ENCODE data around the gene SYCN. TPM values are rescaled to one million over a fixed set of nuclear protein-coding genes. Genes with fewer than 3 reads are reported as not detected.

The SYCN gene
- polyA plus RNA-seq, 6 donors from 2014 or later: not detected

DNA sequence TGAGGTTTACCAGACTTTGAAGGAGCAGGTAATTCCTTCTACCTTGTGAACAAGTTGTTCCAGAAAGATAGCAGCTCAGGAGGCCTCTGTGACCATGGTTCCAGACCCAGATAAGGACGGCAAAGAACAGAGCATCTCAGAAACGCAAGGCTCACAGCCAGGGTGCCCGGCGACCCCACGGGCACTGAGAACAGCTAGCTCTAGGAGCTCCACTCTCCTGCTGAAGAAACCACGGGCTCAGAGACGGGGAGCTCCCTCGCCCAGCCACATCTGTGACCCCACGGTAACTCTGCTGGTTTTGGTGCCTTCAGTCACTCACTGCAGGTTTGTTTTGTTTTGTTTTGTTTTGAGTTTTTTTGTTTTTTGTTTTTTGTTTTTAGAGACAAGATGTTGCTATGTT is 23.3 kb downstream of the SYCN start:
- Mint-ChIP-seq H3K9me3 (no peaks in the 10 kb centered on the region), H3K27ac (no peak overlapping the region), H3K27me3 (no peaks in the 10 kb centered on the region), H3K36me3 (peaks cover 3 to 11% of the 10 kb centered on the region in 2 donors), H3K4me1 (peaks cover 0 to 4% (median 0%) of the 10 kb centered on the region in 3 donors), H3K4me3 (no peak overlapping the region)
- ATAC-seq (ENCODE audit: low read depth in 2 of 2): no peak
- DNase-seq: no peak

DNA sequence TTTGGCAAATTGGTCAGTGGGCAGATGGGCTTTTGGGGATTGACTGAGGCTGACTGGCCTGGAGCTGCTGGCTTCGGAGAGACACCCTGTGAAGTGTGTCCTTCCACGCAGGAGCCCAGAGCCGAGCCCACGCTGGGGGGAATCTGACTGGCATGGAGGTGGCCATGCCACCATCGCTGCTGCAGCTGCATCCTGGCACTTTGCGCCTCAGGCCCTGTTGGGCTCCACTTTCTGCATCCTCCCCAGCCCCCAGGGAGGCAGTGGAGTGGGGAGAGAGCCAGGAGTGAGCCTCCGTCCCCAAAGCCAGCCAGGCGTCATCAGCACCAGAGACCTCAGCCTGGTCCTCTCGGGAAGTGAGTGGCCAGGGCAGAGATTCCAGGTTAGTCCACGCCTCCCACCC is 24.3 kb downstream of the SYCN start:
- no peak for ATAC-seq (ENCODE audit: low read depth in 2 of 2)
- DNase-seq: no peak
- H3K4me1 Mint-ChIP-seq: peaks cover 0 to 6% (median 0%) of the 10 kb centered on the region in 3 donors
- no peaks in the 10 kb centered on the region for H3K27me3 Mint-ChIP-seq
- peaks cover 5 to 14% of the 10 kb centered on the region in 2 donors for H3K36me3 Mint-ChIP-seq
- H3K9me3 Mint-ChIP-seq: no peaks in the 10 kb centered on the region
- H3K4me3 Mint-ChIP-seq: no peak overlapping the region
- H3K27ac Mint-ChIP-seq: no peak overlapping the region

DNA sequence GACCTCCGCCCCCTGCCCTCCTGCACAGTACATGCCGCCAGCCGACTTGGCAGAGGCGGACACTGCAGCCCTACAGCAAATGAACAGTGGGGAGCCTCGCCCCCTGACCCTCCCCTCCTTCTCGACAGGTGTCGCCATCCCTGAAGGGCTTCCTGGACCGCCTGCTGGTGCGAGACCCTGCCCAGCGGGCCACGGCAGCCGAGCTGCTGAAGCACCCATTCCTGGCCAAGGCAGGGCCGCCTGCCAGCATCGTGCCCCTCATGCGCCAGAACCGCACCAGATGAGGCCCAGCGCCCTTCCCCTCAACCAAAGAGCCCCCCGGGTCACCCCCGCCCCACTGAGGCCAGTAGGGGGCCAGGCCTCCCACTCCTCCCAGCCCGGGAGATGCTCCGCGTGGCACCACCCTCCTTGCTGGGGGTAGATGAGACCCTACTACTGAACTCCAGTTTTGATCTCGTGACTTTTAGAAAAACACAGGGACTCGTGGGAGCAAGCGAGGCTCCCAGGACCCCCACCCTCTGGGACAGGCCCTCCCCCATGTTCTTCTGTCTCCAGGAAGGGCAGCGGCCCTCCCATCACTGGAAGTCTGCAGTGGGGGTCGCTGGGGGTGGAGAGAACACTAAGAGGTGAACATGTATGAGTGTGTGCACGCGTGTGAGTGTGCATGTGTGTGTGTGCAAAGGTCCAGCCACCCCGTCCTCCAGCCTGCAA is 25.6 kb downstream of the SYCN start:
- peaks cover 5 to 14% of the 10 kb centered on the region in 2 donors for H3K36me3 Mint-ChIP-seq
- H3K27me3 Mint-ChIP-seq: no peaks in the 10 kb centered on the region
- H3K9me3 Mint-ChIP-seq: no peaks in the 10 kb centered on the region
- H3K27ac Mint-ChIP-seq: no peak overlapping the region
- H3K4me3 Mint-ChIP-seq: peak overlapping the region in 1 of 8 donors; percentile 9
- no peak for ATAC-seq (ENCODE audit: low read depth in 2 of 2)
- H3K4me1 Mint-ChIP-seq: peaks cover 0 to 6% (median 0%) of the 10 kb centered on the region in 3 donors
- no peak for DNase-seq

DNA sequence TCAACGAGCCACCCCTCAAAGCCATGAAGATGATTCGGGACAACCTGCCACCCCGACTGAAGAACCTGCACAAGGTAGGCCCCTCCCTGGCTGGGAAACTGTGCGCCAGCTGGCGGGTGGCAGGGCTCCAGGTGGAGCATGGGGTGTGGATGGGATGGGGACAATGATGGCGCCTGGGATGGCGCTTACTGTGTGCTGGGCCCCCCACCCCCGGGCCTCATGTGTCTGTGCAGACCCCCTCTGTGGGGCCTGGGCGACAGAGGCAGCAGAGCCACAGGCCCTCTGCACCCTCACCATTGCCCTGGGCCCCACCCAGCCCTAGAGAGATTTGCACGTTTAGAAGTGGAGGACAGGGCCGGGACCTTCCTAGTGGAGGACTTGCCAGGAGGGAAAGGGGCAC is 26.3 kb downstream of the SYCN start:
- ATAC-seq (ENCODE audit: low read depth in 2 of 2) (no peak), DNase-seq (no peak)

GRCh38 chr19:39177110-39177699 is 26.9 kb downstream of the SYCN start:
- H3K4me1 Mint-ChIP-seq: peaks cover 0 to 6% (median 0%) of the 10 kb centered on the region in 3 donors
- H3K27me3 Mint-ChIP-seq: no peaks in the 10 kb centered on the region
- peak overlapping the region in 1 of 8 donors; percentile 52 for H3K4me3 Mint-ChIP-seq
- peaks cover 5 to 14% of the 10 kb centered on the region in 2 donors for H3K36me3 Mint-ChIP-seq
- ATAC-seq (ENCODE audit: low read depth in 2 of 2) (no peak), DNase-seq (no peak)
- no peak overlapping the region for H3K27ac Mint-ChIP-seq
- no peaks in the 10 kb centered on the region for H3K9me3 Mint-ChIP-seq

More for the DNA sequence above, 26.3 kb downstream of the SYCN start:
- Mint-ChIP-seq H3K4me3 (no peak overlapping the region), H3K36me3 (peaks cover 5 to 14% of the 10 kb centered on the region in 2 donors), H3K4me1 (peaks cover 0 to 6% (median 0%) of the 10 kb centered on the region in 3 donors), H3K27me3 (no peaks in the 10 kb centered on the region), H3K9me3 (no peaks in the 10 kb centered on the region), H3K27ac (no peak overlapping the region)

DNA sequence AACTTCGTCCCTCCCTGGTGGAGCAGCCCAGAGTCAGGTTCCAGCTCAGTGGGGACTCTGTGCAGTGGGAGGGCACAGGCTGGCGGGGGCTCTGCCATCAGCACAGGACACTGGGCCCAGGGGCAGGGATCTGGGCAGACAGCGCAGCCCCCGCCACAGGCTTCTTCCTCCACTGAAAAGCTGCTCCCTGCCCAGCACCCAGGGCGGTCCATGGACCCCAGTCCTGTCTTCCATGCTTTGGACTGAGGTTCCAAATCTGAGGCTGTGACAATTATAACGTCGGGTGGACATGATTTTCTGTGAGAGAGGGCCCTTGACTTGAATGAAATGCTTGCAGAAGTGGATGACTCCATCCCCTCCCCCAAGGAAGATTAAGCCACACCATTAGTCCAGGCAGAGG is 28.5 kb downstream of the SYCN start:
- no peak overlapping the region for H3K27ac Mint-ChIP-seq
- no peak overlapping the region for H3K4me3 Mint-ChIP-seq
- ATAC-seq (ENCODE audit: low read depth in 2 of 2) (no peak), DNase-seq (no peak)
- H3K36me3 Mint-ChIP-seq: peaks cover 5 to 14% of the 10 kb centered on the region in 2 donors
- H3K9me3 Mint-ChIP-seq: no peaks in the 10 kb centered on the region
- no peaks in the 10 kb centered on the region for H3K27me3 Mint-ChIP-seq
- peaks cover 0 to 6% (median 0%) of the 10 kb centered on the region in 3 donors for H3K4me1 Mint-ChIP-seq

- Mint-ChIP-seq H3K27me3 (no peaks in the 10 kb centered on the region), H3K4me3 (no peak overlapping the region), H3K9me3 (no peaks in the 10 kb centered on the region), H3K4me1 (peaks cover 0 to 6% (median 0%) of the 10 kb centered on the region in 3 donors), H3K36me3 (peaks cover 5 to 14% of the 10 kb centered on the region in 2 donors), H3K27ac (peak overlapping the region in 1 of 6 donors; percentile 77)
- no peak for DNase-seq
- ATAC-seq (ENCODE audit: low read depth in 2 of 2): no peak
These were observed 29.2 kb downstream of the SYCN start for GRCh38 chr19:39174558-39175544.

GRCh38 chr19:39174142-39174541 is 29.9 kb downstream of the SYCN start:
- Mint-ChIP-seq H3K4me1 (peaks cover 0 to 6% (median 0%) of the 10 kb centered on the region in 3 donors), H3K4me3 (no peak overlapping the region), H3K36me3 (peaks cover 5 to 16% of the 10 kb centered on the region in 2 donors), H3K27me3 (no peaks in the 10 kb centered on the region), H3K9me3 (no peaks in the 10 kb centered on the region), H3K27ac (no peak overlapping the region)
- ATAC-seq (ENCODE audit: low read depth in 2 of 2) (no peak), DNase-seq (no peak)

DNA sequence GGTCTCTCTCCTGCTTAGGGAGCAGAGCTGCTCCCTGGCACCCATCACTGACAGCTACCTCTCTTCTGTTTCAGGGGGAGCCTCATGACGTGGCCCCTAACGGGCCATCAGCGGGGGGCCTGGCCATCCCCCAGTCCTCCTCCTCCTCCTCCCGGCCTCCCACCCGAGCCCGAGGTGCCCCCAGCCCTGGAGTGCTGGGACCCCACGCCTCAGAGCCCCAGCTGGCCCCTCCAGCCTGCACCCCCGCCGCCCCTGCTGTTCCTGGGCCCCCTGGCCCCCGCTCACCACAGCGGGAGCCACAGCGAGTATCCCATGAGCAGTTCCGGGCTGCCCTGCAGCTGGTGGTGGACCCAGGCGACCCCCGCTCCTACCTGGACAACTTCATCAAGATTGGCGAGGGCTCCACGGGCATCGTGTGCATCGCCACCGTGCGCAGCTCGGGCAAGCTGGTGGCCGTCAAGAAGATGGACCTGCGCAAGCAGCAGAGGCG is 30.5 kb downstream of the SYCN start:
- Mint-ChIP-seq H3K4me3 (no peak overlapping the region), H3K4me1 (peaks cover 0 to 3% (median 0%) of the 10 kb centered on the region in 3 donors), H3K27me3 (no peaks in the 10 kb centered on the region), H3K9me3 (no peaks in the 10 kb centered on the region), H3K36me3 (peaks cover 5 to 22% of the 10 kb centered on the region in 2 donors), H3K27ac (peak overlapping the region in 1 of 6 donors; percentile 31)
- ATAC-seq (ENCODE audit: low read depth in 2 of 2): no peak
- DNase-seq: no peak

DNA sequence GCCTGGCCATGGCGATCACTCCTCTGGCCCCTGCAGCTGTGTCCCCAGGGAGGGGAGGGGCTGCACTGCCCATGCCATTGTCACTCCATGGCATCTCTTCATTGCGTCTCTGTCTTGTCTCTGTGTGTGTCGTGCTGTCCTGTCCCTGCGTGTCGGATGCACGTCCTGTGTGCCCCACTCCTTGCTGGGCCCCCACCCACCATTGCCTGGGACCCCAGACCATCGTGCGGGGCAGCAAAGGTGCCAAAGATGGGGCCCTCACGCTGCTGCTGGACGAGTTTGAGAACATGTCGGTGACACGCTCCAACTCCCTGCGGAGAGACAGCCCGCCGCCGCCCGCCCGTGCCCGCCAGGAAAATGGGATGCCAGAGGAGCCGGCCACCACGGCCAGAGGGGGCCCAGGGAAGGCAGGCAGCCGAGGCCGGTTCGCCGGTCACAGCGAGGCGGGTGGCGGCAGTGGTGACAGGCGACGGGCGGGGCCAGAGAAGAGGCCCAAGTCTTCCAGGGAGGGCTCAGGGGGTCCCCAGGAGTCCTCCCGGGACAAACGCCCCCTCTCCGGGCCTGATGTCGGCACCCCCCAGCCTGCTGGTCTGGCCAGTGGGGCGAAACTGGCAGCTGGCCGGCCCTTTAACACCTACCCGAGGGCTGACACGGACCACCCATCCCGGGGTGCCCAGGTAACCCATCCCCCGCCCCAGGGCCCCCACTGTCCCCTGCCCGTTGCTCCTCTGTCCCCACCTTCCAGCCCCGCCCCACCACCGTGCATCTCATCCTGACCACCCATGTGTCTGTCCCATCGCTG is 31.2 kb downstream of the SYCN start:
- H3K36me3 Mint-ChIP-seq: peaks cover 5 to 23% of the 10 kb centered on the region in 2 donors
- no peak for ATAC-seq (ENCODE audit: low read depth in 2 of 2)
- H3K27ac Mint-ChIP-seq: peak overlapping the region in 1 of 6 donors; percentile 31
- no peak overlapping the region for H3K4me3 Mint-ChIP-seq
- peaks cover 0 to 3% (median 0%) of the 10 kb centered on the region in 3 donors for H3K4me1 Mint-ChIP-seq
- no peak for DNase-seq
- H3K9me3 Mint-ChIP-seq: no peaks in the 10 kb centered on the region
- H3K27me3 Mint-ChIP-seq: no peaks in the 10 kb centered on the region

DNA sequence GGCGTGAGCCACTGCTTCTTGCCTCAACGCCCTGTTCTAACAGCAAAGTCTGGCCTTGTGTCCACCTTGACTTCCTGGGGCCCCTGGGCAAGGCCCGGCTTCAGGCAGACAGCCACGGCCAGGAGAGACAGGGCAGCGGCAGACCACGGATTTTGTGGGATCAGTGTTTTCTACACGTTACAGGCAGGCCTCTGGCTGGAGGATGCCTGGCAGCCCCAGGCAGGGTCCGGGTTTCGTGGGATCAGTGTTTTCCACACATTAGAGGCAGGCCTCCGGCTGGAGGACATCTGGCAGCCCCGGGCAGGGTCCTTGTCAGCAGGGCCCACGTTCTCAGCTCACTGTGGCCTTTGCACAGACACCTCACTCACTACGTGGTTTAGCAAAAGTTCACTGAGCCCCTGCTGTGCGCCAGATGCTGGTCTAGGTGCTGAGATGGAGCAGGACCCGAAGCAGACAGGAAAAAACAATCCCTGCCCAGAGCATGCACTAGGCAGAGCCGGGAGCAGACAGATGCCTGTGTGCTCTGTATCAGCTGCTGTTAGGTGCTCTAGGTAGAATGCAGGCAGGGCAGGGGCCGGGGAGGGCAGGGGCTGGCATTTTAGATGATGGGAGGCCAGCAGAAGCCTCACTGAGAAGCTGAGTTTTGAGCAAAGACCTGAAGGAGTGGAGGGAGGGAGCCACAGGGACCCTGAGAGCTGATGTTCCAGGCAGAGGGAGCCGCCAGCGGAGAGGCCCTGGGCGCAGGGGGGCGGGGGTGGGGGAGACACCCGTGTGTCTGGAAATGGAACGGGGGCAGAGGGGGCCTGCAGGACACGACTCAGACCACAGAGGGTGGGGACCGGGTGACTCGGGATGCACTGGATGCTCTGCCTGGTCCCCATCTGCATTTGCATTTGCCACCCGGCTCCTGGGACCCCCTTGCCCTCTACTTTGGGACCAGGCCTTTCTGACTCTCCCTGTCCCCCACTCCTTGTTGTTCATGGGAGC is 32.3 kb downstream of the SYCN start:
- Mint-ChIP-seq H3K4me1 (peaks cover 0 to 3% (median 0%) of the 10 kb centered on the region in 3 donors), H3K27ac (no peak overlapping the region), H3K9me3 (no peaks in the 10 kb centered on the region), H3K27me3 (no peaks in the 10 kb centered on the region), H3K36me3 (peaks cover 5 to 16% of the 10 kb centered on the region in 2 donors), H3K4me3 (no peak overlapping the region)
- DNase-seq (no peak), ATAC-seq (ENCODE audit: low read depth in 2 of 2) (no peak)

Data from naive B cell (primary cell).